PC-9 (cell line): ENCODE results near the gene GBP2.

Experiments
- CTCF ChIP-seq: fragments of 200-600 bp; sonication (generic); conservative IDR thresholded peaks from 2 replicates; pipeline ENCODE4 v1.6.1; 2017; ENCODE audit warnings: mixed run types, antibody characterized with exemption, mild to moderate bottlenecking, moderate library complexity
- EZH2 ChIP-seq: fragments of 200-600 bp; sonication (generic); IDR thresholded peaks from 2 replicates; pipeline ENCODE4 v1.8.0; 2017; ENCODE audit warnings: antibody characterized with exemption, low read depth

GRCh38 chr1:89070509-89070908, 55.4 kb downstream of the GBP2 start:
- TF ChIP-seq CTCF (no peak), EZH2 (no peak)
